ENCODE measurements around the gene DNMT1.

The DNMT1 gene

GRCh38 chr19:10219678-10220077 is 24.9 kb upstream of the DNMT1 start:
- peak; percentile 85 for DNase-seq (ENCODE audit: low read depth)
- no peak overlapping the region for H3K4me3 ChIP-seq (ENCODE audit: low read depth, low read length)
- TF ChIP-seq CTCF (IDR thresholded peaks at IDR 0.05; ENCODE audit: low read depth, low read length, missing control alignments) = peak; percentile 76

- DNase-seq (ENCODE audit: low read depth) = no peak
- H3K4me3 ChIP-seq (ENCODE audit: low read depth, low read length) = no peak overlapping the region
- no peak for TF ChIP-seq CTCF (IDR thresholded peaks at IDR 0.05; ENCODE audit: low read depth, low read length, missing control alignments)
Measured at GRCh38 chr19:10217085-10217484, 22.3 kb upstream of the DNMT1 start.

GRCh38 chr19:10214784-10215183 is 20.0 kb upstream of the DNMT1 start:
- no peak for TF ChIP-seq CTCF (IDR thresholded peaks at IDR 0.05; ENCODE audit: low read depth, low read length, missing control alignments)
- DNase-seq (ENCODE audit: low read depth) = no peak
- no peak overlapping the region for H3K4me3 ChIP-seq (ENCODE audit: low read depth, low read length)

GRCh38 chr19:10211691-10212090 is 16.9 kb upstream of the DNMT1 start:
- no peak overlapping the region for H3K4me3 ChIP-seq (ENCODE audit: low read depth, low read length)
- no peak for TF ChIP-seq CTCF (IDR thresholded peaks at IDR 0.05; ENCODE audit: low read depth, low read length, missing control alignments)
- DNase-seq (ENCODE audit: low read depth) = no peak

GRCh38 chr19:10211061-10211460 is 16.3 kb upstream of the DNMT1 start:
- no peak overlapping the region for H3K4me3 ChIP-seq (ENCODE audit: low read depth, low read length)
- TF ChIP-seq CTCF (IDR thresholded peaks at IDR 0.05; ENCODE audit: low read depth, low read length, missing control alignments) = no peak
- DNase-seq (ENCODE audit: low read depth) = no peak

- H3K4me3 ChIP-seq (ENCODE audit: low read depth, low read length) = no peak overlapping the region
- TF ChIP-seq CTCF (IDR thresholded peaks at IDR 0.05; ENCODE audit: low read depth, low read length, missing control alignments) = no peak
- DNase-seq (ENCODE audit: low read depth) = no peak
Measured at GRCh38 chr19:10209315-10209714, 14.6 kb upstream of the DNMT1 start.

- H3K4me3 ChIP-seq (ENCODE audit: low read depth, low read length) = no peak overlapping the region
- no peak for DNase-seq (ENCODE audit: low read depth)
- TF ChIP-seq CTCF (IDR thresholded peaks at IDR 0.05; ENCODE audit: low read depth, low read length, missing control alignments) = no peak
Measured at GRCh38 chr19:10207026-10207425, 12.3 kb upstream of the DNMT1 start.

Measured in GM12864 (cell line).